ENCODE results near the gene GIMAP5.

Gene GIMAP5

GRCh38 chr7:150778014-150778737, 41.0 kb downstream of the GIMAP5 start:
- DNase-seq, result no peak

GRCh38 chr7:150778738-150779301, 41.6 kb downstream of the GIMAP5 start:
- peak; percentile 93 for DNase-seq

GRCh38 chr7:150780292-150780691, 43.1 kb downstream of the GIMAP5 start:
- no peak for DNase-seq

DNA sequence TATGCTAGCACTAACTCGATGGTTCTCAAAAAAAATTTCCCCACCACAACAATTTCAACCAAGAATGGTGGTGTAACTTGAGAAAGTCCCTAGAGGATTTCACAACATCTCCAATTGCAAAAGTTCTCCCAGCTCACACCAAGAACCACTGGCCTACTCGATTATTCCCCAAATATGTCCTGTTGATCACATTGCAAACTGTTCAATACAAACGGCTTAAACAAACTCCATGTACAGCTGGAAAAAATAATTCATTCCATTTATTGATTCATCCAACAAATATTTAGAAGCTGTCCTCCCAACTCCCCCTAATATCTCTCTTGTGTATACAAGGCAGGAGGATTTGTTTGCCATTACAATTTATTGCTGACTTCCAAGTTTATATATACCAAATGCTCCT, 43.9 kb downstream of the GIMAP5 start:
- no peak for DNase-seq

DNA sequence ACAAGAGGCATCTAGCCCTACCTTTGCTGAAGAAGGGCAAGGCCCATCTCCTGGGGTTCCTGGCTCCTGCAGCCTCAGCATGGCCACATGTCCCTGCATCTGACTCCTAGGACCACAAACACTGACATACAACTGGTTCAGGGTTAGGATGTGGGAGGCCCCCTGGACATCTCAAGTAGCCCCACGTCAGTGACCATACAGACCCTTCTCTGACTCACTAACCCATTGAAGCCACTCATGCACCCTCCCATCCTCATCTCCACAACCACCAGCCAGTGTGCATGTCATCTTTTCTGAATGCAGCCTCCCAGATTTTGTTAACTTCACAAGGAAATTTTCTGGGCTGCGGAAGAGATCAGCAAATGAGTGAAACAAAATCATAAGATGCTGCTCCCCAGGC, 44.7 kb downstream of the GIMAP5 start:
- no peak for DNase-seq

DNA sequence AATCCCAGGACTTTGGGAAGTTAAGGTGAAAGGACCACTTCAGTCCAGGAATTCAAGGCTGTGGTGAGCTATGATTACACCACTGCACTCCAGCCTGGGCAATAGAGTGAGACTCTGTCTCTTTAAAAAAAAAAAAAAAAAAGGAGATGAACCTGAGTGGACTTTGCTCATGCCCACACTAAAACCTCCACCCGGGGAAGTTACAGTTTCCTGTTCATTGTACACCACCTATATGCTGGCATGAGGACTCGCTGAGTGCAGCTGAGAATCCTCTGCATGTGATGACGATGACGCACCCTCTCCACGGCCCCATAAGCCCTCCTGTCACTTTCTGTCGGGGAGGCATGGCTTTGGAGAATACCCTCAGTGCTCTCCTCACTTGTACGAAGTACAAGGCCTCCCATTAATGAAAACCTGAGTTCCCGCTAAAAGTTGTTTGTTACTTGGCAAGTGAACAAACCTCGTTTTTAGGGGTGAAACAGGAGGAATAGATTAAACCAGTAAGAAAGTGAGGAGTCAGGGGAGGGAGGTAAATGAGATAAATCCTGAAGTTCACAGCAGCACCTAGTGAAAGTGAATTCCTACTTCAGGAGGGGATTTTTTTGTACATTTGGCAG, 47.0 kb downstream of the GIMAP5 start:
- no peak for DNase-seq

GRCh38 chr7:150784954-150785353, 47.7 kb downstream of the GIMAP5 start:
- DNase-seq, result no peak

DNA sequence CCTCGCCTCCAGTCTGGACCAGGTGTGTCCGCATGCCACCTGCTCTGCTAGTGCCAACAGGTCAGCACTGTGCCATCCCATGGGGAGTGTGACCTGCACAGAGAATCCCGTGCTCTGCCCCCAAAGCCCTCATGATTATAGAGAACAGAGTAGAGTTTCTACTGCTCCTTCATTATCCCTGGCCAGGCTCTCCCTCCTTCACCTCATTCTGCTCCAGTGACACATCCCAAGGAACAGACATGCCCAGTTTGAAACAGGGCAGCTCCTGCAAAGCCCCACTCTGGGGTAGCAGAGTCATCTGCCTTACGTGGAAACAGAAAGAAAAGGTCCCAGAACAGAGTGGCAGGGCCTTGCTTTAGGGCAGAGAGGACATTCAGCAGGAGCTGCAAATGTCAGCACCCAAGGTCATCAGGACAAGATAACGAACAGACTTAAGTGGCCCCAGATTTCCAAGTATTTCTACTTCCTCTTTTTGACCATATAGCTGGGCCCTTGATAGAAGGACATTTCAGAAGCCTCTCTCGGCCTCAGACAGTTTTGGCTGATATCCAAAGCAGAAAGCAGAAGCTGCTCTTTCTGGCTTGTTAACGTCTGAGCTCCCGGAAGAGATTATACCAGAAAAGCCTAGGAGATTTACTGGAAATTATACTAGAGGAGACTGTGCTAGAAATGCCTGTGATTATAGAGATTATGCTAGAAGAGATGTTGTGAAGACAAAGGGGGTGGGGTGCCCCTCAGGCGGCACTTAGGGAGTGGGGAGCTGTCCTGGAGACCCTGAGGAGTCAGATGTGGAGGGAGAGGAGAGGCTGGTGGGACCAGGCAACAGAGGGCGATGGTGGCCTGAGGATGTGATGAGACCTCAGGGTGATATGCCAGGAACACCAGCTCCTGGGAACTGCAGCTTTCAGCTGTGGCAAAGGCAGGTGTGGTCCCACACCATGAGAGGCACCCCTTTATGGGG, 50.4 kb downstream of the GIMAP5 start:
- DNase-seq, result peak; percentile 37

DNA sequence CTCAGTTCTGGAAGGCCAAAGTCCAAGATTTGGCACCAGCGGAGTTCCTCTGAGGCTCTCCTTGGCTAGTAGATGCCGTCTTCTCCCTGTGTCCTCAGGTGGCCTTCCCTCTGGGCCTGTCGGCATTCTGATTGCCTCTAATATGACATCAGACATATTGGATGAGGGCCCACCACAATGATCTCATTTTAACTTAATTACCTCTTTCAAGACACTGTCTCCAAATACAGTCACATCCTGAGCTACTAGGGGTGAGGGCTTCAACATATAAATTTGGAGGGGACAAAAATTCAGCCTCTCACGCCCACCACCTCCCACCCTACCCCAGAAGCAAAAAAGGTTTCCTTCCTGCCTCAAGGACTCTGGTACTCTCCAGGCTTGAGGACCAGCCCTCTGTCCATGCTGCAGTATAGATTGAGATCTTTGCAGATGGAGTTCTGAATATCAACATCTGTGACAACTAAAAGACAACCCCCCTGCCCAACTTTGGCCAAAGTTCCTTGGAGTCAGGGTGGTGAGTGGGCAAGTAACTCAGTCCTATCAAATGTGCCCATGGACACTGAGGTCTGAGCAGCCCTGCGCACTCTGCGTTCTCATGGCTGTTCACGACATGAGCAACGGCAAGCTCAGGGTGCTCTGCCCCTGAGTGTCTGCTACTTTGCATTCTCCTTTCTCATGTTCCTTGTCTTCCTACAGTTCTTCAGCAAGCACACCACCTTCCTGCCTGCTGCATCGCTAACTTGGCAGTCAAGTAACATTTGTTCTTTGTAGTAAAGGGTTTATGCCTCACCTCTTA, 51.5 kb downstream of the GIMAP5 start:
- DNase-seq, result peak; percentile 52

GRCh38 chr7:150790416-150791075, 53.3 kb downstream of the GIMAP5 start:
- no peak for DNase-seq

- DNase-seq, result no peak
These were observed 54.1 kb downstream of the GIMAP5 start for GRCh38 chr7:150791304-150791703.

DNA sequence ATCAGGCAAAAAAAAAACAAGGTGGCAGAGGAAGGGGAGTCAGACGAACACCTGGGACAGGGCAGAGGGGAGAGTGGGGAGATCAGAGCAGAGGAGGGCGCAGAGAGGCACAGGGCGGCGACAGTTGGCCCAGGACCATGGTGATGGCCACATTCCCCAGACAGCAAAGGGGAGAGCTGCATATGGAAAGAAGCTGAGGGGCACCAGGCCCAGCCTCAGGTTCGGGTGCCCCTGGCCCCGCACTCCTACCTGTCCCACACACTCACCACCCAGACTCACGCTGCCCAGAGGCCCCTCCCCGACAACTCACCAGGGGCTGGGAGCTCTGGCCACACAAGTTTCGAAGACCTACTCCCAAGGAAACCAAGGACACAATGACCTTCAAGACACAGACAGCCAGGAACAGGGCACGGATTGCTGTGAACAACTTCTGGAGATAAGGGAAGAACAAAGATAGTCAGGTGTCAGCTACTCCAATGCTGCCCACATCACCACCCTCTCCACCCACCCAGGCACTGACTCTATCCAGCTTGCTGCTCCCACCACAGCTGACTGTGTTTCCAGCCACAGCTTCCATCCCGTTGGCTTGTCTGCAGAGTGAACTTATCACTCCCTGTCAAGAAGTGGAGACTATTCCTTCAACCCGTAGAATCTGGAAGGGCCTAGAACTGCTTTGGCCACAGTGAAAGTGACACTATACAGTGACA, 54.7 kb downstream of the GIMAP5 start:
- no peak for DNase-seq

Measured in eye (tissue), 1 donor.